ENCODE results near the gene FSHR.

- TF ChIP-seq POLR2A (IDR thresholded peaks at IDR 0.05) (no peak), CTCF (IDR thresholded peaks at IDR 0.05) (no peak)
These were observed 122.2 kb downstream of the FSHR start for GRCh38 chr2:49032126-49032525.

Data from upper lobe of left lung (tissue), 4 donors.